Dedifferentiated amniotic fluid mesenchymal stem cell (primary cell): ENCODE results near the gene SCAF8.
A peak's percentile ranks its signal among the peaks of the same experiment; 100 is the strongest.
"Not testable (repeated sequence)": the region's sequence is repeated elsewhere in the genome, so short reads cannot be mapped to it uniquely, and the experiment has no call there.

Experiments
- DNase-seq: peaks from one replicate; pipeline ENCODE4 v3.0.0-alpha.2; 2016; ENCODE audit errors: extremely low spot score

Gene SCAF8

DNA sequence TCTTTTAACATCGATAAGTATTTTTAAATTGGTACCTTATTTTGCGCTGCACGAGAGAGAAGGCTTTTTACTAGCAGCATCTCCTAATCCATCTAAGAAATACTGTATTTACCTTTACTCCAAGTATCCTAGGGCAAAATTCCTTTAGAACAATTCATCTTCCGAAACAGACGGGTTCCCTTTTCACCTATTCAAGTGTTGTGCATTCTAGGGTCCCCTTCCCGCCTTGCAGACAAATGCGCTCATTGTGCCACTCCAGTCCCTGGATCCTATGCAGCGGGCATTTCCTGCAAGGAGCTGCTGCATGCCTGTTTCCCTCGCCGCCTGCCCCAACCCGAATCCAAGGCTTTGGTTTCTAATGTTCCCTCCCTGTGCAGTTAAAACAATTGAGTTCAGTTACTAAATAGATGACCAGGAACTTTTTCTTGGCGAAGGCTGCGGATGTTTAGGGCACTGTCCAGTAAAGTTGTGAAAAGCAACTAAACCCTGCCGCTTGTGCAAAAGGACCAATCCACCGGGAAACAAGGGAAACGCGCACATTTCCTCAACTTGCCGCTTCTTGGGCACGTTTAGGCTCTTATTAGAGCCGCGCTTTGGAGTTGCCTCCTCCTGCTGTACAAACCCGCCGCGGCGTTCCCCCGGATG is 556 bp upstream of the SCAF8 start:
- peak; percentile 39 for DNase-seq

DNA sequence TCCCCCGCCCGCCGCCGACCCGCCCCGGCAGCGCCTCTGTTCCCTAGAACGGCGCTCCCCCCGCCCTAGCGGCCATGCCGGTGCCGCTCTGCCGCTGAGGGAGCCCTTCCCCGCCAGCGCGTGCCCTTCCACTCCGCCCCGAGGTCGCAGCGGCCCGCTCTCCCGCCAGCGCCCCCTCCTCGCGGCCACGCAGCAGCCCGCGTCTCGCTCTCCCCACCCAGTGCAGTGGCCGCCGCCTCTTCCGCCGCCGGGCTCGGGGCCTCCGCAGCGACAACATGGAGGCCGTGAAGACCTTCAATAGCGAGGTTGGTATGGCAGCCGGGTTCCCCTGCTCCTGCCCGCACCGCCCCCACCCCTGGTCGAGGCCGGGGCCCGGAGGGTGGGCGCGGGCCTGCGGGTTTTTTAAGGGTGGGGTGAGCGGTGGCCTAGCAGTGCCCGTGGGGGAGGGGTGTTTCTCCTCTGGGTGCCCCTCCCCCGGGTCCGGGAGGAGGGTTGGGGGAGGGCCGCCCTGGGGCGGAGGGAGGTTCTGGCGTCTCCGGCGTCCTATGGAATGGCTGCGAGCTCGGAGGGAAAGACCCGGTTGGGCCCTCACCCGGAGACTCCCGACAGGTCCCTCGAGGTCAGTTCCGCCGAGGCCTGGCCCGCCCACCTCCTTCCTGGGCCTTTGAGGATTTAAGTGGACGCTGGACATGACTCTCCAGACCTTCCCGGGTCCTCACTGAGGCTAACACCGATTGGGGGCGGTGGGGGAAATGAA is 588 bp downstream of the SCAF8 start:
- peak; percentile 94 for DNase-seq

DNA sequence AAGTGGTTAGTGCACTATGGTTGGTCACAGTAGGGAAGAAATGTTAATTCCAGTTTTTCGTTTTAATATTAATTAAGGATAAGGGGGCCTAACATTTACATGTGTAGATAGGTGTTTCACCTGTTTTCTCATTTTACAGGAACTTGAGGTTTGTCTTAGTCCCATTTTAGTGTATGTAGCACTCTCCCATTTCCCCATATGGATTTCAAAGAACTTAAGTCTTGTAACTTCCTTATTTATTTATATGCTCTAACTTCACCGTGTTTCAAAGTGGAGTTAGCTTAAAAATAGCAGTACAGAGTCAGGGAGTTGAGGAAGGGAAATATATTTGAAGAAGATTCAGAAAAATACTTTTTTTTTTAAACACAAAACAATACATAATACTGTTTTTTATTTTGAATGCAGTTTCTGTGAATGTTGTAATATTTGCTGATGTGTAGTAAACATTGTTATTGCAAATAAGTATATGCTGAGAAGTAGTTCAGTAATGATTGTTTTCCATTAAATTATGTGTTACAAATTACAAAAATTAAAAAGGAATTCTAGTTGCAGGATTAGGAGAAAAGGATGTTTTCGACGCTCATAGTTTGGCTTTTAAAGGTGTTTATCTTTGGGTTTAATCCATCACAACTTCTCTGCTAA is 3.5 kb downstream of the SCAF8 start:
- DNase-seq: no peak

DNA sequence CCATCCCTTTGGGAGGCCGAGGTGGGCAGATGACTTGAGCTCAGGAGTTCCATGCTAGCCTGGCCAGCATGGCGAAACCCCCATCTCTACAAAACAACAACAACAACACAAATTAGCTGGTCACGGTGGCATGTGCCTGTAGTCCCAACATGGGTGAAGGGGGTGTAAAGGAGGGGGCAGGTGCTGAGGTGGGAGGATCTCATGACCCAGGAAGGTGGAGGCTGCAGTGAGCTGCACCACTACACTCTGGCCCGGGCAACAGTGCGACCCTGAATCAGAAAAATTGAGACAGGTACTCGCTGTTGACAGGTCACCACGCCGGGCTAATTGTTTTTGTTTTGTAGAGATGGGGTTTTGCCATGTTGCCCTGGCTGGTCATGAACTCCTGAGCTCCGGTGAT is 4.2 kb downstream of the SCAF8 start:
- DNase-seq: no peak

DNA sequence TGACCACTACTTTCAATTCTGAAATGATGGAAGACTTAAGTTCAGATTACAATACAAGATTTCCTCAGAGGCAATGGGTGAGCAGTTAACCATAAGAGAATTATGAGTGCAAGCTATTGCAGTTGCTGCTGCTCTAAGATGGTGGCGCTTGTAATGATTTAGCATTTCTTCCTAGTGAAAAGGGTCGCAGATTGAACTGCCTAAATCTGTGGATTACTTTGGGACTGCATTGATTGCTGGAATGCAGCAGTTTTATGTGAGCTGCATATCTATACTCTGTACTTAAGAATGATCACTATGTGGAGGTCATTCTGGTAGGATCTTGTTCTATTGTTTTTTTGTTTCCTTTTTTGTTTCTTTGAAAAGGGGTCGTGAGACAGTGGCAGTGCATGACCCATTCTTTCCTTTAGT is 5.3 kb downstream of the SCAF8 start:
- no peak for DNase-seq

DNA sequence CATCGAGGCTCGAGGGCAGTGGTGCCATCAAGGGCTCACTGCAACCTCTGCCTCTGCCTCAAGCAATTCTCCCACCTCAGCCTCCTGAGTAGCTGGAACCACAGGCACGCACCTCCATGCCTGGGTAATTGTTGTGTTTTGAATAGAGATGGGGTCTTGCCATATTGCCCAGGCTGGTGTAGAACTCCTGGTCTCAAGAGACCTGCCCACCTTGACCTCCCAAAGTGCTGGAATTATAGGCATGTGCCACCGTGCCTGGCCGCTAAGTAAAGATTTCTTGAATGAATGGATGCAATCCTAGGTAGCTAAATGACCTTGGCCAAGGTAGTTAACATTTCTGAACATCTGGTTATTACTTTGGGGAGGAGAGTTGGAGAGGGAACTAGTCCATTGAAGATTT is 7.4 kb downstream of the SCAF8 start:
- DNase-seq: no peak

DNA sequence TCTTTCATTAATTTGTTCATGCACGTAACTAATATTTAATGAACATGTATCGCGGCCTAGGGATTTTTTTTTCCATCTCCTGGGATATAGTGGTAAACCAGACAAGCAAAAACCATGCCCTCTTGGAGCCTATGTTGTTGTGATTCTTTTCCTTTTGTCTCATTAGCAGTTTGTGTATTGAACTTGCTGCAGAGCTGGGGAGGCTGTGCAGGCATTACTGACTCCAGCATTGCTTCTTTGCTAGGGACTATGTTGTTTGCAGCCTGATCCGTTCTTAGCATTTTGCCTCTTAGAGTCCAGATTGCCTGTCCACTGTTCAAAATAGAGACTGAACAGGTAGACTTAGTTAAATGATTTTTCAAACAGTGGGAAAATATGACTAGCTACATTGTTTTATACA is 9.7 kb downstream of the SCAF8 start:
- no peak for DNase-seq

DNA sequence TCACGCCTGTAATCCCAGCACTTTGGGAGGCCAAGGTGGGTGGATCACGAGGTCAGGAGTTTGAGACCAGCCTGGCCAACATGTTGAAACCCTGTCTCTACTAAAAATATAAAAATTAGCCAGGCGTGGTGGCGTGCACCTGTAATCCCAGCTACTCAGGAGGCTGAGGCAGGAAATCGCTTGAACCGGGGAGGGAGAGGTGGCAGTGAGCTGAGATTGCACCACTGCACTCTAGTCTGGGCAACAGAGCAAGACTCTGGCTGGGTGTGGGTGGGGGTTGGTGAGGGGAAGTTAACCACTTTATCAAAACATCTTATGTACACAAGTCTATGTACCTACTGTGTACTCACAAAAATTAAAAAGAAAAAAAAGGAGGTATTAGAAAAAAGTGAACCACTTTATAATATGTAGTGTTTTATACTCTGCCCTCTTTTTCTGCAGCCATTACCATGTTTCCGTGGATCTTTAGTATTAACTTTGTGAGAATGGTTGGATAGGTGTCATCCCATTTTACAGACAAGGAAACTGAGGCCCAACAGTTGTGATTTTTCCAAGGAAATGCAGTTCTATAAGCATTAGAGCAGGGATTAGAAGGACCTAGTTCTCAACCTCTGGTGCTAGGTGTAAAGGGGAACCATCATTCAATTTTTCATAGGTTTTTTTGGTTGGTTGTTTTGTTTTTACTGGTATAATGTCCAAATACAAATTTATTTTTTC is 11.0 kb downstream of the SCAF8 start:
- not testable (repeated sequence) for DNase-seq

DNA sequence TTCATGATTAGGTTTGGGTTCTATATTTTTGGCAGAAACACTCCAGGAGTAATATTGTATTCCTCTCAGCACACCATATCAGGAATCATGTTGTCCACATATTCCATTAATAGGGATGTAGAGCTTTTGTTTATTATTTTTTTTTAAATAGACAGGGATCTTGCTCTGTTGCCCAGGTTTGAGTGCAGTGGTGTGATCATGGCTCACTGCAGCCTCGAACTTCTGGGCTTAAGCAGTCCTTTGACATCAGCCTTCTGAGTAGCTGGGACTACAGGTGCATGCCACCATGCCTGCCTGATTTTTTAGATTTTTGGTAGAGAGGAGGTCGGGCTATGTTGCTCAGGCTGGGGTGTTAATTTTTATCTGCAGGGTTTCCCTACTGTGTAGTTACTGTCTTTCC is 12.0 kb downstream of the SCAF8 start:
- DNase-seq: no peak

DNA sequence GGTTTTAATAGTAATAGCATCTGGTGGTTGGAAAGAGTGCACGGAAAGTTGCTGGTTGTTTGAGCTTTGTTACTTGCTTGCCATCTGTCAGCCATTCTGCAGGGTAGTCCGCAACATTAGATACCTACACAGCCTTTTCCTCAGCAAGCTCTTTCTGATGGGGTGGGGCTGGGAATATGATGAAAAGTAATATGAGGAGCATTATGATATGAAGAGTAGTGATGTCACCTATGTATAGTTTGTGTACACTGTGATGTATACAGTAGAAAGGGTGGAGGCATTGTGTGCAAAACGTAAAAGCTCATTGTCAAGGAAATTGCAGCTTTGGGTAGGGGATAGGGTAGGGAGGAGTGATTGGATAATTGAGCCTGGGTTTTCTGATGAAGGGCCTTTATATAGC is 16.1 kb downstream of the SCAF8 start:
- DNase-seq: no peak

DNA sequence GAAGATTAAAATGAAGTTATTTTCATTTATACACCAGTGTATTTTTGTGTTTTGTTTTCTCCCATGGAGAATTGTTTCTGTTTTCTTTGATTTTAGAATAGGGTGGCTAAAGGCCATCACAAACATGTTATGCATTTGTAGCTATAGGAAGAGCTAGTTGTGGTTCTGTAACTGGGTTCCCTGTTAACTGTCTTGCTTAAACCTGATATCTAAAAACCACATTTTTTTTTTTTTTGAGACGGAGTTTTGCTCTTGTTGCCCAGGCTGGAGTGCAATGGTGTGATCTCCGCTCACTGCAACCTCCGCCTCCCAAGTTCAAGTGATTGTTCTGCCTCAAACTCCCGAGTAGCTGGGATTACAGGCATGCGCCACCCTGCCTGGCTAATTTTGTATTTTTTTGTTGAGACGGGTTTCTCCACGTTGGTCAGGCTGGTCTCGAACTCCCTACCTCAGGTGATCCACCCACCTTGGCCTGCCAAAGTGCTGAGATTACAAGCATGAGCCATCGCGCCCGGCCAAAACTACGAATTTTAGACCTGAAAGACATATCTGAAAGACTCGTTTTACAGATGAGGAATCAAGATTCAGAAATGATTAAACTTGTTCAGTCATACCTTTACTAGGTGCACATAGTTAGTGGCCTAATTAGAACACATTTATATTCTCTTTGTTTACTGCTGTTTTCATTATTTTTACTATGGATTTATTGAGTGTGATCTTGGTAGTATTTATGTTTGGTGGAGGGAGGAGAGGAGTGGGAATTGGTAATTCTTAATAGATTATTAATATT is 18.0 kb downstream of the SCAF8 start:
- DNase-seq: no peak

DNA sequence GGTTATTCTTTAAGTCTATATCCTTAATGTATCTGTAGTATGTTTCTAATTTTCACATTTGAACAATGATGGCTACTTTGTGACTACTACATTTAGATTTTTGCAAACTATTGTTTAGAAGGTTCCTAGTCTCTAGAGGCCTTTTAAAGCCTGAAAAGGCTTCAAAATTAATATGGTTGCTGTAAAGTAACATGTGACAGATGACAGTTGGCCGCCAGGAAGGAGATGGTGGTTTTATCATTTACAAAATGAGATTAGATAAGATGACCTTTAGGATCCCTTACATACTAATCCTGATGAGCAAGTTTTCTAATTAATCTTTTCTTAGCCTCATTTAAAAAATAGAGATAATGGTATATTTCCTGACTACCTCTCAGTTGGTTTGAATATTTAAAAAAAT is 18.8 kb downstream of the SCAF8 start:
- DNase-seq: no peak

DNA sequence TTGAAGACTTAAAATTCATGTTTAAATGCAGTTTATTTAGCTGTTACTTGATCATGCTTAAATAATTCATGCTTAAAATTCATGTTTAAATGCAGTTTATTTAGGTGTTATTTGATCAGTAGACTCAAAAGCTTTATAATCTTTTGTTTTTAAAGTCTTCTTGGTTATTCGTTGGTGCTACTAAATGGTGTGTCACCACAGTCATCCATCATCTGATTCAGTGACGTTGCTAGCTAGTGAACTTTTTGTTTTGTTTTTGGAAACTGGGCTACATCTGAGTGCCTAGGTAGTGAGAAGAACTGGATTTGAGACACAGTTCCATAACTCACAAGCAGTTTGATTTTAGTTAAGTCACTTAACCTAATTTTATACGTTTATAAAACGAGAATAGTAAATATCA is 20.9 kb downstream of the SCAF8 start:
- no peak for DNase-seq

DNA sequence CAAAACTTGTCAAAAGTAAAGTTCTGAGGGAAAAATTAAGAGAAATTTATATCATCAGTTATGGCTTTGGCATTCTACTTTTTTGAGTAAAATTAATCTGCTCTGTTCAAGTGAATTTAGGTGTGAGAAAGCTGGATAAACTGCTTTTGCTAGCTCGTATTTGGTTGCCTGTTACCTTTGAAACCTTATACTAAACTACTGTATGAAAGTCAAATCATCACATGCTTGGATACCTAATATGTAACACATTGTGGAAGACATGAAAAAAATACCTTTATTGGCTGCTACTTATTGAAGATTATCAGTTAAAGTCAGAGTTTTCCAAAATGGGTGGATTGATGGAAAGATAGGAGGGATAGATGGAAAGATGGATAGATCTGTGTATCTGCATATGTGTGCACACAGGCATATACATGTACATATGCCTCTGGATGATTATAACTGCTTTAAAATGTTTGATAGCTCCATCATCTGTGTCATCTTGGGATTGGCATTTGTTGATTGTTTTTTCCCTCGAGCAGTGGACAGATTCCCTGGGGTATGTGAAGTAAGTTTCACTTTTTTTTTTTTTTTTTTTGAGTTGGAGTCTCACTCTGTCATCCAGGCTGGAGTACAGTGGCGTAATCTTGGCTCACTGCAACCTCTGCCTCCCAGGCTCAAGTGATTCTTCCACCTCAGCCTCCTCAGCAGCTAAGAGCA is 24.3 kb downstream of the SCAF8 start:
- no peak for DNase-seq

DNA sequence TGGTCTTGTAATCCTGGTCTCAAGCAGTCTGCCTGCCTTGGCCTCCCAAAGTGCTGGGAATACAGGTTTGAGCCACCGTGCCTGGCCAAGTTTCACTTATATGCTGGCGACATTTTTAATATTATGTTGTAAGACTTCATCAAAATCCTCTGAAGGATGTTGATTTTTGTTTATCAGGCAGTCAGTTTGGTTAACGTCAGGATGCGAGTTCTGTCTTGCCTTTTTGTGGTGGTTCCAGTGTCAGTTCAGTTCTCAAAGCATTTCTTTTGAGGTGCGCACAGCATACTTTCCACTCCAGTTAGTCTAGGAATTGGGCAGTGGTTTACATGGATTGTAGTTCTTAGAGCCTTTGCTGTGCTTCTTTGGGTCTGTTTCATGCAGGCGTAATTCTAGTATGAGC is 24.9 kb downstream of the SCAF8 start:
- DNase-seq: no peak

DNA sequence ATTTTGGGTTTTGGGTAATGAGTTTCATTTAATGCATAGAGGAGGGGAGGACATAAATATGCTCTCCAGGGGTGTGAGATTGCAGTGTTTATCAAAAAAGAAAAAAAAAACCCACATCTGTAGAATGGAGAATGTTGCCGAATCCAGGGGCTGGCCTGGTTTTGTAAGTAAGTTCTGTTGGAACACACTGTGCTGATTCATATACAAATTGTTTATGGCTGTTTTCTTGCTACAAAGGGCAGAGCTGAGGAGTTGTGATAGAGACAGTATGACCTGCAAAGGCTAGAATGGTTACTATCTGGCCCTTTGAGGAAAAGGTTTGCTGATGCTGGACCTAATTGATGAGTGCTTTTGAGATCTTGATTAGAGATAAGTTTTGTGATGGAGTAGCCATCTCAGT is 30.4 kb downstream of the SCAF8 start:
- no peak for DNase-seq

DNA sequence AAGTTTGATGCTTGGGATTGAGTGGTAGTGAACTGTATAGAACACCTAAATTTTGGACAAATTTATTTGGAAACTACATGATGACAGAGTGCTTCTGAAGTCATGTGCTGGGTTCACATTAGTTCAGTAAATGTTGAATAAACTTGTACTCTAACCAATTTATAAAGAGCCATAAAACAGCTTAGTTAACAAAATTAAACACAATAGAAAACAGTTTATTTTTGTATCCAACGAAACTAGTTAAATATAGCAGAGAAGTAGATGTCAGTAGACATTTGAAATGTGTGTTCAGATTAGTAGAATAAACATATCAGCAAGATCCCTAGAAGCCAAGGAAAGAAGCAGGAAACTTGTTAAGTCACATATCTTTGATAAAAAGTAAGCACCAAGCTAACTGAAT is 32.1 kb downstream of the SCAF8 start:
- DNase-seq: no peak

DNA sequence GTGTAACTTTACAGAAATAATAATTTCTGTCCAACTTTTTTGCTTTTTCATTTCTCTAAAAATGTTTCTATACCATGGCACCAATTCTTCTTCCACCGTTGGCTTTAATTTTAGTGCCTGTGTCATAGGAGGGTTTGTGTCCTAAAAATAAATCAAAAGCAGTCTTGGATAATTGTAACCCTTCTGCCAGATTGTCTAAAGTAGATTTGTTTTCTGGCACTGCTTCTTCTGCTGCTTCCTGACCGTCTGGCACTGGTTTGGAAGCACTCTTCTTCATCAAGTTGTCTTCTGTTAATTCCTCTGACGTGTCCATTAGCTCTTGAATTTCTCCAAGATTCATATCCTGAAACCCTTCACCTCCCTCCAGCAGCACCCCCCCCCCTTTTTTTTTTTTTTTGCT is 33.1 kb downstream of the SCAF8 start:
- no peak for DNase-seq

DNA sequence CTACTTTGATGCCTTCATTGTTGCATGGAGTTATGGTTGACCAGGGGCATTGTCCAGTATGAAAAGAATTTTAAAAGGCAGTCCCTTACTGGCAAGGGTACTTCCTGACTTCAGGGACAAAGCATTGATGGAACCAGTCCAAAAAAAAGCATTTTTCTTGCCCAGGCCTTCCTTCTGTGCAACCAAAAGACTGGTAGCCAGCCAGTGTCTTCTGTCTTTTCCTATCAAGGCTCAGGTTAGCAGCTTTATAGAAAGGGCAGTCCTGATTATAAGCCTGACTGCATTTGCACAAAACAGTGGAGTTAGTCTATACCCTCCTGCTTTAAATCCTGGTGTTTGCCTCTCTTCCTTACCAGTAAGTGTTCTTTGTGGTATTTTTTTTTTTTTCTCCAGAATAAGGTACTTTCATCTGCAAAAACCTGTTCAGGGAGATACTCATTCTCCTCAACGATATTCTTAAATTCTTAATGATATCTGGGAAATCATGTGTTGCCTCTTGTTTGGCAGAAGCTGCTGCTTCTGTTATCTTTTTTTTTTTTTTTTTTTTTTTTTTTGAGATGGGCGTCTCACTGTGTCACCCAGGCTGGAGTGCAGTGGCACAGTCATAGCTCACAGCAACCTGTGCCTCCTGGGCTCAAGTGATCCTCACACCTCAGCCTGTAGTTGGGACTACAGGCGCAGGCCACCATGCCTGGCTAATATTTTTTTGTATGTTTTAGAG is 33.9 kb downstream of the SCAF8 start:
- no peak for DNase-seq

DNA sequence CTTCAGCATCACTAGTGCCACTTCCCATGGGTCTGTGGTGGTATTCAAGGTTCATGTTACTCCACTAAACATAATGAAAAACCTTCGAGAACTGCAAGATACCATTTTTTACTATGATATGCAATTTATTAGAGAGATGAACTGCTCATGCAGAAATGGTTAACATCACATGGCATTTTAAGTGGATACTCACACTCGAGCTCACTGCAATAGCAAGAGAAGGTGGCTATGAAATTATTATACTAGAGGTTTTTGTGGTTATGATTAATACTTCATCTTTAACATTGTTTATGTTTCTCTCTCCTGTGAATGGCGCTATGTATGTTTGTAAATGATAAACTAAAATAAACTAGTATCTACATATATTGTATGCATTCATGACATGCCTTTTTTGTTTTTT is 35.1 kb downstream of the SCAF8 start:
- no peak for DNase-seq
